ENCODE data around the gene NLGN4Y. TPM values are rescaled to one million over a fixed set of nuclear protein-coding genes. Genes with fewer than 3 reads are reported as not detected.

The NLGN4Y gene
- total RNA-seq: 17.2 TPM in 1 of 2 replicates, not detected in the other
- polyA plus RNA-seq: 21.8 TPM in 1 of 2 replicates, not detected in the other
- polyA plus RNA-seq (2012): 11.4 TPM in 1 of 2 replicates, not detected in the other
- polyA minus RNA-seq (ENCODE audit: low replicate concordance): 30.6 TPM in 1 of 2 replicates, not detected in the other

GRCh38 chrY:14524272-14525231 is at the start of gene NLGN4Y:
NLGN4Y (plus strand) TSS chrY:14524529; CDS start chrY:14622120, 97,591 bp downstream.
- no peak within 1 kb of the TSS for H3K4me2 ChIP-seq (ENCODE audit: extremely low read depth, insufficient read depth, low read length)
- DNase-seq (ENCODE audit: low read depth in 2 of 2): peak in 1 of 2 donors; percentile 43
- H3K4me1 ChIP-seq (ENCODE audit: control insufficient read depth, extremely low read depth, insufficient read depth, low read length): no peaks in the 10 kb centered on the region
- peak within 1 kb of the TSS in 3 of 4 experiments; percentile 17 to 73 (median 72) for H3K4me3 ChIP-seq (replicated peaks in 1 of 4; ENCODE audit: control extremely low read depth in 1 of 4, insufficient read depth in 1 of 4, low read depth in 3 of 4, low read length in 4 of 4)
- peak within 1 kb of the TSS; percentile 43 for H3K27ac ChIP-seq (ENCODE audit: insufficient read depth, low read length)
- TF ChIP-seq EZH2 (IDR thresholded peaks at IDR 0.05; ENCODE audit: low read length, missing control alignments) (no peak), CTCF (conservative IDR thresholded peaks at IDR 0.05 in 1 of 2, IDR thresholded peaks at IDR 0.05 in 1 of 2; ENCODE audit: low read depth in 1 of 2, low read length in 2 of 2) (no peak)
- peak within 1 kb of the TSS; percentile 58 for H3K9ac ChIP-seq (ENCODE audit: insufficient read depth, low read length)
- no peaks in the 10 kb centered on the region for H3K9me3 ChIP-seq (ENCODE audit: control insufficient read depth, insufficient read depth, low read depth, low read length)
- no peaks in the 10 kb centered on the region for H4K20me1 ChIP-seq (ENCODE audit: control insufficient read depth, extremely low read depth, insufficient read depth, low read length)
- no peaks in the 10 kb centered on the region for H3K36me3 ChIP-seq (ENCODE audit: control insufficient read depth, insufficient read depth, low read length)
- H3K27me3 ChIP-seq (ENCODE audit: control insufficient read depth, insufficient read depth, low read length): no peaks in the 10 kb centered on the region
- H2AFZ ChIP-seq (ENCODE audit: low read length): peak within 1 kb of the TSS; percentile 35
- H3K79me2 ChIP-seq (ENCODE audit: control insufficient read depth, insufficient read depth, low read length): no peaks in the 10 kb centered on the region

GRCh38 chrY:14485935-14486334 is 38.4 kb upstream of the NLGN4Y start:
- no peak overlapping the region for H3K4me3 ChIP-seq (replicated peaks in 1 of 4; ENCODE audit: control extremely low read depth in 1 of 4, insufficient read depth in 1 of 4, low read depth in 3 of 4, low read length in 4 of 4)
- no peak for TF ChIP-seq CTCF (conservative IDR thresholded peaks at IDR 0.05 in 1 of 2, IDR thresholded peaks at IDR 0.05 in 1 of 2; ENCODE audit: low read depth in 1 of 2, low read length in 2 of 2)
- no peak for TF ChIP-seq EZH2 (IDR thresholded peaks at IDR 0.05; ENCODE audit: low read length, missing control alignments)
- H3K27me3 ChIP-seq (ENCODE audit: control insufficient read depth, insufficient read depth, low read length): no peaks in the 10 kb centered on the region
- no peaks in the 10 kb centered on the region for H3K36me3 ChIP-seq (ENCODE audit: control insufficient read depth, insufficient read depth, low read length)
- H3K4me1 ChIP-seq (ENCODE audit: control insufficient read depth, extremely low read depth, insufficient read depth, low read length): no peaks in the 10 kb centered on the region
- no peaks in the 10 kb centered on the region for H3K9me3 ChIP-seq (ENCODE audit: control insufficient read depth, insufficient read depth, low read depth, low read length)
- no peak for DNase-seq (ENCODE audit: low read depth in 2 of 2)
- H3K9ac ChIP-seq (ENCODE audit: insufficient read depth, low read length): no peak overlapping the region
- H3K79me2 ChIP-seq (ENCODE audit: control insufficient read depth, insufficient read depth, low read length): no peaks in the 10 kb centered on the region
- no peak overlapping the region for H3K27ac ChIP-seq (ENCODE audit: insufficient read depth, low read length)
- H4K20me1 ChIP-seq (ENCODE audit: control insufficient read depth, extremely low read depth, insufficient read depth, low read length): no peaks in the 10 kb centered on the region
- H2AFZ ChIP-seq (ENCODE audit: low read length): no peak overlapping the region
- no peak overlapping the region for H3K4me2 ChIP-seq (ENCODE audit: extremely low read depth, insufficient read depth, low read length)

GRCh38 chrY:14490226-14490625 is 34.1 kb upstream of the NLGN4Y start:
- Histone ChIP-seq H2AFZ (ENCODE audit: low read length) (no peak overlapping the region), H3K36me3 (ENCODE audit: control insufficient read depth, insufficient read depth, low read length) (no peaks in the 10 kb centered on the region), H3K27ac (ENCODE audit: insufficient read depth, low read length) (no peak overlapping the region), H3K4me2 (ENCODE audit: extremely low read depth, insufficient read depth, low read length) (no peak overlapping the region), H3K9me3 (ENCODE audit: control insufficient read depth, insufficient read depth, low read depth, low read length) (no peaks in the 10 kb centered on the region), H3K27me3 (ENCODE audit: control insufficient read depth, insufficient read depth, low read length) (no peaks in the 10 kb centered on the region), H3K79me2 (ENCODE audit: control insufficient read depth, insufficient read depth, low read length) (no peaks in the 10 kb centered on the region), H3K4me1 (ENCODE audit: control insufficient read depth, extremely low read depth, insufficient read depth, low read length) (no peaks in the 10 kb centered on the region), H3K4me3 (replicated peaks in 1 of 4; ENCODE audit: control extremely low read depth in 1 of 4, insufficient read depth in 1 of 4, low read depth in 3 of 4, low read length in 4 of 4) (no peak overlapping the region), H3K9ac (ENCODE audit: insufficient read depth, low read length) (no peak overlapping the region), H4K20me1 (ENCODE audit: control insufficient read depth, extremely low read depth, insufficient read depth, low read length) (no peaks in the 10 kb centered on the region)
- no peak for DNase-seq (ENCODE audit: low read depth in 2 of 2)
- TF ChIP-seq EZH2 (IDR thresholded peaks at IDR 0.05; ENCODE audit: low read length, missing control alignments): no peak
- TF ChIP-seq CTCF (conservative IDR thresholded peaks at IDR 0.05 in 1 of 2, IDR thresholded peaks at IDR 0.05 in 1 of 2; ENCODE audit: low read depth in 1 of 2, low read length in 2 of 2): no peak
